Erythroblast (primary cell): ENCODE results near the gene RBX1.

Experiments used
- GATA1 ChIP-seq: IDR thresholded peaks from 2 replicates; pipeline ENCODE4 v1.6.1; 2011; ENCODE audit warnings: low read depth, mild to moderate bottlenecking, control low read depth, low read length, moderate library complexity
- POLR2A ChIP-seq: IDR thresholded peaks from 2 replicates; pipeline ENCODE4 v1.6.1; 2011; ENCODE audit warnings: mild to moderate bottlenecking, low read length

GRCh38 chr22:40919446-40919845, 31.7 kb upstream of the RBX1 start:
- TF ChIP-seq POLR2A = no peak
- no peak for TF ChIP-seq GATA1
